ENCODE results near the gene IRF4.

The IRF4 gene

GRCh38 chr6:397056-397455, 5.5 kb downstream of the IRF4 start:
- Histone ChIP-seq H3K14ac (ENCODE audit: low read length) (no peak overlapping the region), H3K4me1 (ENCODE audit: control insufficient read depth in 2 of 2, insufficient read depth in 1 of 2, low read depth in 1 of 2, low read length in 2 of 2) (peaks cover 0 to 2% of the 10 kb centered on the region in 2 donors), H3K4ac (ENCODE audit: low read length) (no peak overlapping the region), H3K27ac (replicated peaks; ENCODE audit: low read length) (no peak overlapping the region), H4K8ac (ENCODE audit: low read depth, low read length) (no peak overlapping the region), H3K4me3 (ENCODE audit: low read length in 2 of 2) (no peak overlapping the region), H3K18ac (ENCODE audit: low read length) (no peak overlapping the region), H3K36me3 (replicated peaks in 1 of 2; ENCODE audit: control insufficient read depth in 2 of 2, insufficient read depth in 2 of 2, low read length in 2 of 2) (no peaks in the 10 kb centered on the region), H2AFZ (ENCODE audit: low read length) (no peak overlapping the region), H4K91ac (ENCODE audit: low read depth, low read length, poor library complexity) (no peak overlapping the region), H2BK5ac (ENCODE audit: low read length) (no peak overlapping the region), H3K23ac (ENCODE audit: low read depth, low read length, poor library complexity) (no peak overlapping the region), H2BK15ac (ENCODE audit: low read length) (no peak overlapping the region), H3K9me3 (replicated peaks in 1 of 2; ENCODE audit: control insufficient read depth in 2 of 2, insufficient read depth in 1 of 2, low read depth in 1 of 2, low read length in 2 of 2) (no peaks in the 10 kb centered on the region), H3K9ac (ENCODE audit: low read depth, low read length, poor library complexity) (no peak overlapping the region), H3K27me3 (ENCODE audit: control insufficient read depth in 3 of 3, insufficient read depth in 3 of 3, low read depth in 1 of 3, low read length in 3 of 3) (peaks cover 11 to 81% (median 28%) of the 10 kb centered on the region in 3 experiments), H2BK120ac (ENCODE audit: low read depth, low read length) (no peak overlapping the region), H3K4me2 (ENCODE audit: insufficient read depth, low read length, poor library complexity, severe bottlenecking) (no peak overlapping the region), H2AK5ac (ENCODE audit: low read depth, low read length) (no peak overlapping the region), H3K79me1 (ENCODE audit: low read depth, low read length) (no peaks in the 10 kb centered on the region), H2BK12ac (ENCODE audit: low read length) (no peak overlapping the region)
- WGBS, 2 donors (ENCODE audit: extremely low coverage in 2 of 2, insufficient read length in 2 of 2, insufficient replicate concordance in 1 of 2) = no CpG with 5 or more reads among the region's 13 CpGs
- DNase-seq (ENCODE audit: low spot score) = no peak

GRCh38 chr6:397604-398003, 6.1 kb downstream of the IRF4 start:
- WGBS, 2 donors (ENCODE audit: extremely low coverage in 2 of 2, insufficient read length in 2 of 2, insufficient replicate concordance in 1 of 2) = no CpG with 5 or more reads among the region's 5 CpGs
- Histone ChIP-seq H2BK15ac (ENCODE audit: low read length) (no peak overlapping the region), H3K4me2 (ENCODE audit: insufficient read depth, low read length, poor library complexity, severe bottlenecking) (no peak overlapping the region), H3K36me3 (replicated peaks in 1 of 2; ENCODE audit: control insufficient read depth in 2 of 2, insufficient read depth in 2 of 2, low read length in 2 of 2) (no peaks in the 10 kb centered on the region), H3K27me3 (ENCODE audit: control insufficient read depth in 3 of 3, insufficient read depth in 3 of 3, low read depth in 1 of 3, low read length in 3 of 3) (peaks cover 7 to 75% (median 23%) of the 10 kb centered on the region in 3 experiments), H3K27ac (replicated peaks; ENCODE audit: low read length) (no peak overlapping the region), H3K4me3 (ENCODE audit: low read length in 2 of 2) (no peak overlapping the region), H2BK5ac (ENCODE audit: low read length) (no peak overlapping the region), H4K8ac (ENCODE audit: low read depth, low read length) (no peak overlapping the region), H3K4ac (ENCODE audit: low read length) (no peak overlapping the region), H3K4me1 (ENCODE audit: control insufficient read depth in 2 of 2, insufficient read depth in 1 of 2, low read depth in 1 of 2, low read length in 2 of 2) (peaks cover 0 to 2% of the 10 kb centered on the region in 2 donors), H3K9me3 (replicated peaks in 1 of 2; ENCODE audit: control insufficient read depth in 2 of 2, insufficient read depth in 1 of 2, low read depth in 1 of 2, low read length in 2 of 2) (no peaks in the 10 kb centered on the region), H3K9ac (ENCODE audit: low read depth, low read length, poor library complexity) (no peak overlapping the region), H2AK5ac (ENCODE audit: low read depth, low read length) (no peak overlapping the region), H3K79me1 (ENCODE audit: low read depth, low read length) (no peaks in the 10 kb centered on the region), H2AFZ (ENCODE audit: low read length) (no peak overlapping the region), H4K91ac (ENCODE audit: low read depth, low read length, poor library complexity) (no peak overlapping the region), H2BK120ac (ENCODE audit: low read depth, low read length) (no peak overlapping the region), H3K23ac (ENCODE audit: low read depth, low read length, poor library complexity) (no peak overlapping the region), H3K14ac (ENCODE audit: low read length) (no peak overlapping the region), H3K18ac (ENCODE audit: low read length) (no peak overlapping the region), H2BK12ac (ENCODE audit: low read length) (no peak overlapping the region)
- DNase-seq (ENCODE audit: low spot score) = no peak

GRCh38 chr6:398065-398464, 6.5 kb downstream of the IRF4 start:
- Histone ChIP-seq H2BK15ac (ENCODE audit: low read length) (no peak overlapping the region), H3K14ac (ENCODE audit: low read length) (no peak overlapping the region), H3K4me3 (ENCODE audit: low read length in 2 of 2) (no peak overlapping the region), H3K4me1 (ENCODE audit: control insufficient read depth in 2 of 2, insufficient read depth in 1 of 2, low read depth in 1 of 2, low read length in 2 of 2) (peaks cover 0 to 1% of the 10 kb centered on the region in 2 donors), H3K23ac (ENCODE audit: low read depth, low read length, poor library complexity) (no peak overlapping the region), H3K27me3 (ENCODE audit: control insufficient read depth in 3 of 3, insufficient read depth in 3 of 3, low read depth in 1 of 3, low read length in 3 of 3) (peaks cover 2 to 70% (median 18%) of the 10 kb centered on the region in 3 experiments), H2BK120ac (ENCODE audit: low read depth, low read length) (no peak overlapping the region), H4K91ac (ENCODE audit: low read depth, low read length, poor library complexity) (no peak overlapping the region), H2BK5ac (ENCODE audit: low read length) (no peak overlapping the region), H4K8ac (ENCODE audit: low read depth, low read length) (no peak overlapping the region), H3K18ac (ENCODE audit: low read length) (no peak overlapping the region), H2BK12ac (ENCODE audit: low read length) (no peak overlapping the region), H2AFZ (ENCODE audit: low read length) (no peak overlapping the region), H2AK5ac (ENCODE audit: low read depth, low read length) (no peak overlapping the region), H3K36me3 (replicated peaks in 1 of 2; ENCODE audit: control insufficient read depth in 2 of 2, insufficient read depth in 2 of 2, low read length in 2 of 2) (no peaks in the 10 kb centered on the region), H3K9me3 (replicated peaks in 1 of 2; ENCODE audit: control insufficient read depth in 2 of 2, insufficient read depth in 1 of 2, low read depth in 1 of 2, low read length in 2 of 2) (no peaks in the 10 kb centered on the region), H3K4ac (ENCODE audit: low read length) (no peak overlapping the region), H3K4me2 (ENCODE audit: insufficient read depth, low read length, poor library complexity, severe bottlenecking) (no peak overlapping the region), H3K27ac (replicated peaks; ENCODE audit: low read length) (no peak overlapping the region), H3K79me1 (ENCODE audit: low read depth, low read length) (no peaks in the 10 kb centered on the region), H3K9ac (ENCODE audit: low read depth, low read length, poor library complexity) (no peak overlapping the region)
- no peak for DNase-seq (ENCODE audit: low spot score)
- WGBS, 2 donors (ENCODE audit: extremely low coverage in 2 of 2, insufficient read length in 2 of 2, insufficient replicate concordance in 1 of 2) = no CpG with 5 or more reads among the region's 2 CpGs

GRCh38 chr6:398558-399078, 7.1 kb downstream of the IRF4 start:
- no peak overlapping the region for H2BK15ac ChIP-seq (ENCODE audit: low read length)
- no peak overlapping the region for H2BK12ac ChIP-seq (ENCODE audit: low read length)
- H2AFZ ChIP-seq (ENCODE audit: low read length) = no peak overlapping the region
- no peaks in the 10 kb centered on the region for H3K79me1 ChIP-seq (ENCODE audit: low read depth, low read length)
- H3K4ac ChIP-seq (ENCODE audit: low read length) = no peak overlapping the region
- H3K9ac ChIP-seq (ENCODE audit: low read depth, low read length, poor library complexity) = no peak overlapping the region
- no peak for DNase-seq (ENCODE audit: low spot score)
- no peak overlapping the region for H4K8ac ChIP-seq (ENCODE audit: low read depth, low read length)
- no peak overlapping the region for H3K4me2 ChIP-seq (ENCODE audit: insufficient read depth, low read length, poor library complexity, severe bottlenecking)
- H3K14ac ChIP-seq (ENCODE audit: low read length) = no peak overlapping the region
- peaks cover 0 to 65% (median 12%) of the 10 kb centered on the region in 3 experiments for H3K27me3 ChIP-seq (ENCODE audit: control insufficient read depth in 3 of 3, insufficient read depth in 3 of 3, low read depth in 1 of 3, low read length in 3 of 3)
- no peak overlapping the region for H2AK5ac ChIP-seq (ENCODE audit: low read depth, low read length)
- H3K36me3 ChIP-seq (replicated peaks in 1 of 2; ENCODE audit: control insufficient read depth in 2 of 2, insufficient read depth in 2 of 2, low read length in 2 of 2) = no peaks in the 10 kb centered on the region
- no CpG with 5 or more reads among the region's 13 CpGs for WGBS, 2 donors (ENCODE audit: extremely low coverage in 2 of 2, insufficient read length in 2 of 2, insufficient replicate concordance in 1 of 2)
- H3K27ac ChIP-seq (replicated peaks; ENCODE audit: low read length) = no peak overlapping the region
- H2BK120ac ChIP-seq (ENCODE audit: low read depth, low read length) = no peak overlapping the region
- H3K18ac ChIP-seq (ENCODE audit: low read length) = no peak overlapping the region
- H3K4me3 ChIP-seq (ENCODE audit: low read length in 2 of 2) = no peak overlapping the region
- no peak overlapping the region for H3K23ac ChIP-seq (ENCODE audit: low read depth, low read length, poor library complexity)
- H2BK5ac ChIP-seq (ENCODE audit: low read length) = no peak overlapping the region
- H3K4me1 ChIP-seq (ENCODE audit: control insufficient read depth in 2 of 2, insufficient read depth in 1 of 2, low read depth in 1 of 2, low read length in 2 of 2) = no peaks in the 10 kb centered on the region
- H4K91ac ChIP-seq (ENCODE audit: low read depth, low read length, poor library complexity) = no peak overlapping the region
- no peaks in the 10 kb centered on the region for H3K9me3 ChIP-seq (replicated peaks in 1 of 2; ENCODE audit: control insufficient read depth in 2 of 2, insufficient read depth in 1 of 2, low read depth in 1 of 2, low read length in 2 of 2)
